ENCODE data around the gene SPON1.
"Not testable (repeated sequence)": the region's sequence is repeated elsewhere in the genome, so short reads cannot be mapped to it uniquely, and the experiment has no call there.

Gene SPON1

DNA sequence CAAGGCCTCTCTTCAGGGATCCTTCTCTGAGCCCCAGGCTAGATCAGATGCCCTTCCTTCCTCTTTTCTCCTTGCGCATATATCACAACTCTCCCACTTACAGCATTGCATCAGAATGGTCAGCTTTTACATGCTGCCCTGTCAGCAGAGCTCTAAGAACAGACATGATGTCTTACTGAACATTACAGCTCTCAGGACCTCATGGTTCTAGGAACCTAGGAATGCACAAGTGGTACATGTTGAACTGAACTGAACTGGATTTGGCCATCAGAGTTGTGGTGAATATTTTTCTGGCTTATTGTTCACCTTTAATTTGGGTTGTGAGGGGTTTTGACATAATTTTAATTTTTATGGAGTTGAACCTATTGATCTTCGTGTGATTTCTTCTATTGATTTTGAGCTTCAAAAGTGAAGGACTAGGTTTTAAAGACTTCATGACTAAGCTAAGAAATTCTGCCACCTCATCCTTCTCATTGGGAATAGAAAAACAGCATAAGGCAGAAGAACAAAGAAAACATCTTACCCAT lies 37.7 kb upstream of the SPON1 start:
- H3K27ac ChIP-seq, result no peak overlapping the region
- TF ChIP-seq ZFX (IDR thresholded peaks at IDR 0.05; ENCODE audit: borderline replicate concordance), result no peak
- TF ChIP-seq, protein P1, sequence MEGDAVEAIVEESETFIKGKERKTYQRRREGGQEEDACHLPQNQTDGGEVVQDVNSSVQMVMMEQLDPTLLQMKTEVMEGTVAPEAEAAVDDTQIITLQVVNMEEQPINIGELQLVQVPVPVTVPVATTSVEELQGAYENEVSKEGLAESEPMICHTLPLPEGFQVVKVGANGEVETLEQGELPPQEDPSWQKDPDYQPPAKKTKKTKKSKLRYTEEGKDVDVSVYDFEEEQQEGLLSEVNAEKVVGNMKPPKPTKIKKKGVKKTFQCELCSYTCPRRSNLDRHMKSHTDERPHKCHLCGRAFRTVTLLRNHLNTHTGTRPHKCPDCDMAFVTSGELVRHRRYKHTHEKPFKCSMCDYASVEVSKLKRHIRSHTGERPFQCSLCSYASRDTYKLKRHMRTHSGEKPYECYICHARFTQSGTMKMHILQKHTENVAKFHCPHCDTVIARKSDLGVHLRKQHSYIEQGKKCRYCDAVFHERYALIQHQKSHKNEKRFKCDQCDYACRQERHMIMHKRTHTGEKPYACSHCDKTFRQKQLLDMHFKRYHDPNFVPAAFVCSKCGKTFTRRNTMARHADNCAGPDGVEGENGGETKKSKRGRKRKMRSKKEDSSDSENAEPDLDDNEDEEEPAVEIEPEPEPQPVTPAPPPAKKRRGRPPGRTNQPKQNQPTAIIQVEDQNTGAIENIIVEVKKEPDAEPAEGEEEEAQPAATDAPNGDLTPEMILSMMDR (IDR thresholded peaks at IDR 0.05), result no peak

DNA sequence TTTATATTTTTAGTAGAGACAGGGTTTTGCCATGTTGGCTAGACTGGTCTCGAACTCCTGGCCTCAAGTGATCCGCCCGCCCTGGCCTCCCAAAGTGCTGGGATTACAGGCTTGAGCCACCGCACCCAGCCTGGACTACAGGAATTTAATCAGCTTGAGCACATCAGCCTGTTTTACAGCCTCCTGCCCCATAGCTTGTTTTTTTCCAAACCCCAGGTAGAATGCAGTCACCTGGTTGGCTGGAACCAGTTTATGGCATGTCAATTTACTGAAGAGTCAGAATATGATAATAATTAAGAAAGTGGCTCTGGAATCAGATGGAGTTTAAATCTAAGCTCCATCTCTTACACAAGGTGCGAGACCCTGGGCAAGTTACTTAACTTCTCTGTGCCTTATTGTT lies 36.2 kb upstream of the SPON1 start:
- H3K27ac ChIP-seq, result not testable (repeated sequence)

- no peak overlapping the region for H3K27ac ChIP-seq
- TF ChIP-seq, protein P1 (IDR thresholded peaks at IDR 0.05), result no peak
- TF ChIP-seq ZFX (IDR thresholded peaks at IDR 0.05; ENCODE audit: borderline replicate concordance), result no peak
Observed at GRCh38 chr11:13926981-13927380, 35.5 kb upstream of the SPON1 start.

DNA sequence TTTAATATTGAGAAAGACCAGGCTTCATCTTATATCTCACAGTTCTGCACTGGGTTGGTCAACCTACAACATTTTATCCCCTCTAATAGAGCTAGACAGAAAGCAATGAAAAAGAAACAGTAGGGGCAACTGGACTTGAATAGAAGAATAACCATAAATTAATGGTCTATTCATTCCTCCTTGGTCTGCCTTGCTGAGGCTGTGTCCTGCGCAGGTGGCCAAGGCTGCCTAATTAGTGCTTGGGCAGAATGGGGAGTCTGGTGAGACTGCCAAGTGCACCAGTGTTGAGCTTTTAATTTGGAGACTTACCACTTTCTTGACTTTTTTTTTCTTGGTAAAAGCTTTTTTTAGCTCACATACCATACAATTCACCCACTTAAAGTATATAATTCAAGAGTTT lies 35.0 kb upstream of the SPON1 start:
- no peak overlapping the region for H3K27ac ChIP-seq
- TF ChIP-seq, protein P1 (IDR thresholded peaks at IDR 0.05), result no peak
- no peak for TF ChIP-seq ZFX (IDR thresholded peaks at IDR 0.05; ENCODE audit: borderline replicate concordance)

- H3K27ac ChIP-seq, result no peak overlapping the region
- no peak for TF ChIP-seq ZFX (IDR thresholded peaks at IDR 0.05; ENCODE audit: borderline replicate concordance)
- TF ChIP-seq, protein P1 (IDR thresholded peaks at IDR 0.05), result no peak
Observed at GRCh38 chr11:13928566-13929251, 33.8 kb upstream of the SPON1 start.

DNA sequence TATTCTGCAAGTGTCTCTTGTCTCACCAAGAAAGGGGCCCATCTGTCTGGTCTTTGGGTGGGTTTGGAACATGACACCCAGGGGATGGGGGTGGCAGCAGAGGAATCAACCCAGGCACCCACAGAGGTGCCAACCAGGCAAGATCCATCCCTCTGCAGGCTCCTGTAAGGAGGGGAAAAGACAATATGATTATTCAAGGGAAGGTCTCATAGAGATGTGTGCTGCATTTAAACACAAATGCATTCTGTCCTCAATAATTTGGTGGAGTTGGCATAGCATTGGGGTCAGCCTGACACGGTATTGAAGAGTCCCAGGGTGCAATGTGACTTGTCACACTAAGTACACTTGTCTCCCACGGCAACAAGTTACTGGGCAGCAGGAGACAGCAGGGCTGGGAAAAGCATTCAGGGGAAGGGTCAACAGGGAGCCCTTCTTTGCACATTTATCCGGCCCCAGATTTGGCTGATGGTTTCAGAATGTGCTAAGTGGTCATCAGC lies 33.1 kb upstream of the SPON1 start:
- H3K27ac ChIP-seq, result no peak overlapping the region

GRCh38 chr11:13931356-13931755 lies 31.2 kb upstream of the SPON1 start:
- H3K27ac ChIP-seq, result no peak overlapping the region
- TF ChIP-seq, protein P1 (IDR thresholded peaks at IDR 0.05), result no peak
- TF ChIP-seq ZFX (IDR thresholded peaks at IDR 0.05; ENCODE audit: borderline replicate concordance), result no peak

More for the DNA sequence above, 33.1 kb upstream of the SPON1 start:
- no peak for TF ChIP-seq ZFX (IDR thresholded peaks at IDR 0.05; ENCODE audit: borderline replicate concordance)
- TF ChIP-seq, protein P1 (IDR thresholded peaks at IDR 0.05), result no peak

DNA sequence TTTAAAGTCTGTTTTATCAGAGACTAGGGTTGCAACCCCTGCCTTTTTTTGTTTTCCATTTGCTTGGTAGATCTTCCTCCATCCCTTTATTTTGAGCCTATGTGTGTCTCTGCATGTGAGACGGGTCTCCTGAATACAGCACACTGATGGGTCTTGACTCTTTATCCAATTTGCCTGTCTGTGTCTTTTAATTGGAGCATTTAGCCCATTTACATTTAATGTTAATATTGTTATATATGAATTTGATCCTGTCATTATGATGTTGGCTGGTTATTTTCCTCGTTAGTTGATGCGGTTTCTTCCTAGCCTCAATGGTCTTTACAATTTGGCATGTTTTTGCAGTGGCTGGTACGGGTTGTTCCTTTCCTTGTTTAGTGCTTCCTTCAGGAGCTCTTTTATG lies 25.4 kb upstream of the SPON1 start:
- not testable (repeated sequence) for H3K27ac ChIP-seq

DNA sequence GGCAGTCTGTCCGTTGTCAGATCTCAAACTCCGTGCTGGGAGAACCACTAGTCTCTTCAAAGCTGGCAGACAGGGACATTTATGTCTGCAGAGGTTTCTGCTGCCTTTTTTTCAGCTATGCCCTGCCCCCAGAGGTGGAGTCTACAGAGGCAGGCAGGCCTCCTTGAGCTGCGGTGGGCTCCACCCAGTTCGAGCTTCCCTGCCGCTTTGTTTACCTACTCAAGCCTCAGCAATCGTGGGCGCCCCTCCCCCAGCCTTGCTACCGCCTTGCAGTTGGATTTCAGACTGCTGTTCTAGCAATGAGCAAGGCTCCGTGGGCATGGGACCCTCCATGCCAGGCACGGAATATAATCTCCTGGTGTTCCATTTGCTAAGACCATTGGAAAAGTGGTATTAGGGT lies 23.7 kb upstream of the SPON1 start:
- not testable (repeated sequence) for H3K27ac ChIP-seq
